Neutrophil (primary cell): ENCODE data around the gene RPN2.

ENCODE experiments used
- H3K27ac ChIP-seq: fragments of 200-600 bp; sonication (generic); 2 replicates; pipeline ENCODE4 v1.5.1; 2016; ENCODE audit warnings: mild to moderate bottlenecking, moderate library complexity
- H3K27me3 ChIP-seq: fragments of 200-600 bp; sonication (generic); 2 replicates; pipeline ENCODE4 v1.6.0; 2016; ENCODE audit warnings: mild to moderate bottlenecking
- H3K36me3 ChIP-seq: fragments of 200-600 bp; sonication (generic); 2 replicates; pipeline ENCODE4 v1.5.1; 2017
- H3K4me1 ChIP-seq, 2 experiments: fragments of 200-600 bp in 1 of 2; sonication (generic) in 1 of 2; 1 replicate in 1 of 2; 2 replicates in 1 of 2; pipeline versions ENCODE4 v1.5.1 to v1.6.1; 2013 to 2016; ENCODE audit warnings: low read depth in 1 of 2, low read length in 1 of 2, mild to moderate bottlenecking in 1 of 2, moderate library complexity in 1 of 2; ENCODE audit not compliant: control insufficient read depth in 1 of 2, insufficient read depth in 1 of 2
- H3K4me3 ChIP-seq, 2 experiments: fragments of 200-600 bp in 1 of 2; sonication (generic) in 1 of 2; 1 replicate in 1 of 2; 2 replicates in 1 of 2; pipeline ENCODE4 v1.5.1; 2013 to 2016; ENCODE audit warnings: low read depth in 1 of 2, low read length in 1 of 2, mild to moderate bottlenecking in 1 of 2, moderate library complexity in 1 of 2
- H3K9me3 ChIP-seq: fragments of 200-600 bp; sonication (generic); 2 replicates; pipeline ENCODE4 v1.5.1; 2016
- CTCF ChIP-seq: fragments of 200-600 bp; sonication (generic); IDR thresholded peaks from 2 replicates; pipeline ENCODE4 v1.5.1; 2016; ENCODE audit warnings: antibody characterized with exemption

RPN2 gene

GRCh38 chr20:37290158-37290810 lies 111.2 kb downstream of the RPN2 start:
- Histone ChIP-seq H3K9me3 (no peaks in the 10 kb centered on the region), H3K4me3 (peak overlapping the region; percentile 82 to 88), H3K27me3 (no peaks in the 10 kb centered on the region), H3K27ac (peak overlapping the region; percentile 86), H3K4me1 (peaks cover 33 to 41% of the 10 kb centered on the region in 2 experiments), H3K36me3 (no peaks in the 10 kb centered on the region)
- no peak for TF ChIP-seq CTCF
